Type B pancreatic cell (in vitro differentiated cells): ENCODE measurements around the gene RPL37A. TPM values are rescaled to one million over a fixed set of nuclear protein-coding genes. Genes with fewer than 3 reads are reported as not detected.
A peak's percentile ranks its signal among the peaks of the same experiment; 100 is the strongest.

Source experiments
- DNase-seq: peaks from one replicate; pipeline ENCODE4 v3.0.0; 2021; ENCODE audit warnings: mixed read lengths; ENCODE audit not compliant: unreplicated experiment; ENCODE audit errors: extremely low spot score
- H3K27ac Mint-ChIP-seq: 2 replicates; pipeline ENCODE4 v1.8.0; 2021; ENCODE audit warnings: mild to moderate bottlenecking, mixed read lengths
- H3K27me3 Mint-ChIP-seq: 2 replicates; pipeline ENCODE4 v1.8.0; 2021; ENCODE audit warnings: mixed read lengths
- H3K36me3 Mint-ChIP-seq: 2 replicates; pipeline ENCODE4 v1.8.0; 2021; ENCODE audit warnings: mixed read lengths
- H3K4me1 Mint-ChIP-seq: one replicate; pipeline ENCODE4 v1.8.0; 2021; ENCODE audit warnings: mixed read lengths; ENCODE audit not compliant: unreplicated experiment
- H3K4me3 Mint-ChIP-seq: 2 replicates; pipeline ENCODE4 v1.8.0; 2021; ENCODE audit warnings: mild to moderate bottlenecking, mixed read lengths
- H3K9me3 Mint-ChIP-seq: 2 replicates; pipeline ENCODE4 v1.8.0; 2021; ENCODE audit warnings: mixed read lengths
- CTCF ChIP-seq: fragments of 200-600 bp; sonication (generic); conservative IDR thresholded peaks from 2 replicates; pipeline ENCODE4 v1.5.0; 2021; ENCODE audit warnings: antibody characterized with exemption, mild to moderate bottlenecking
- total RNA-seq: library from RNA; stranded (reverse); gene quantifications from 2 replicates; pipeline ENCODE4 v1.2.1, GENCODE V29; 2021; ENCODE audit warnings: low replicate concordance

RPL37A gene
- total RNA-seq, 1 donor from 2014 or later = 3,098 TPM

DNA sequence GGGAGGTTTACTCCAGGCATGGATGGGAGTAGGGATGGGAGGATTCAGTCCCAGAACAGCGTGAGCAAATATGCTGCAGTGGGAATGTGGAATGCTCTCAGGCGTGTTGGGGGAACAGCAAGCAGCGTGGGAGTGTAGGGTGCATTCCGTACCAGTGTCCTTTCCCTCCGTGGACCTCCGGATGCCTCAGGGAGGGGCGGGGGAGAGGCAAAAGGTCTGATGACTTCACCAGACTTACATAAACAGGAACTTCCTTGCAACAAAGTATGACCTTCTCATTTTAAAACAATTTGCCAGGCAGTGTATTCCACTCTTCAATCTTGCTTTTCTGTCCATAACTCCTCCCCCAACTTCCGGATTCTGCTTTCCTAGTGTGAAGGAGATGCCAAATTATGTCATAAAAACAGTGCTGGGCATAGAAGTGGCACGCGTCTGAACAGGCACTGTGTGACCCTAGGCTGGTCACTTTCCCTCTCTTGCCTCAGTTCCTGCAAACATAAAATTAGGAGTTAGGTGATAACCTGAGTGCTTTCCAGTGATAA, 36.9 kb downstream of the RPL37A start:
- TF ChIP-seq CTCF = no peak
- Mint-ChIP-seq H3K27ac (peak overlapping the region; percentile 62), H3K27me3 (no peaks in the 10 kb centered on the region), H3K9me3 (no peaks in the 10 kb centered on the region), H3K4me1 (peaks cover 66% of the 10 kb centered on the region), H3K4me3 (no peak overlapping the region), H3K36me3 (no peaks in the 10 kb centered on the region)
- no peak for DNase-seq

DNA sequence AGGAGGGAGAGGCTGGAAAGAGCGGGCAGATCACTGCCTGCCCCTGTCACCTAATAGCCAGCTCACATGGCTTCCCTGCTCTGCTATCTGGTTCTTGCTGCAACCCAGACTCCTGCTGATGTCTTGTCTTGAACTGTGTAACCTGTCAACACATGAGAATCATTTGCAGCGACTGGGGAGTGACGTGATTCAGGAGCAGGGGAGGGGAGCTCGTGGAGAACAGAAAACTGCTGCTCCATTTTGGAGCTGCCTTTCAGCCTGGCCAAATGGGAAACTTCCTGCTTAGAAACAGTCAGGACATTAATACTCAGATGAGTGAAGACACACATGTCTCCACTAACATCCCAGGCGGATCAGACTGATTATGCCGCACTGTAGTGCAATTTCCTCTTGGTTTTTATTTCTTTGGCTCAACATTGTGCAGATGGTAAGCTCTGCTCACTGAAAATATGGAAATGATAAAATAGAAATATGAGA, 38.1 kb downstream of the RPL37A start:
- H3K4me1 Mint-ChIP-seq = peaks cover 72% of the 10 kb centered on the region

GRCh38 chr2:216537366-216537765, 38.7 kb downstream of the RPL37A start:
- no peaks in the 10 kb centered on the region for H3K36me3 Mint-ChIP-seq
- H3K4me1 Mint-ChIP-seq = peaks cover 66% of the 10 kb centered on the region
- no peak for TF ChIP-seq CTCF
- no peak for DNase-seq
- peaks cover 4% of the 10 kb centered on the region for H3K27me3 Mint-ChIP-seq
- H3K27ac Mint-ChIP-seq = no peak overlapping the region
- H3K9me3 Mint-ChIP-seq = no peaks in the 10 kb centered on the region
- no peak overlapping the region for H3K4me3 Mint-ChIP-seq

More for the DNA sequence above, 38.1 kb downstream of the RPL37A start:
- TF ChIP-seq CTCF = no peak
- peak overlapping the region; percentile 46 for H3K4me3 Mint-ChIP-seq
- H3K36me3 Mint-ChIP-seq = no peaks in the 10 kb centered on the region
- no peak overlapping the region for H3K27ac Mint-ChIP-seq
- no peaks in the 10 kb centered on the region for H3K9me3 Mint-ChIP-seq
- peaks cover 4% of the 10 kb centered on the region for H3K27me3 Mint-ChIP-seq
- DNase-seq = no peak

DNA sequence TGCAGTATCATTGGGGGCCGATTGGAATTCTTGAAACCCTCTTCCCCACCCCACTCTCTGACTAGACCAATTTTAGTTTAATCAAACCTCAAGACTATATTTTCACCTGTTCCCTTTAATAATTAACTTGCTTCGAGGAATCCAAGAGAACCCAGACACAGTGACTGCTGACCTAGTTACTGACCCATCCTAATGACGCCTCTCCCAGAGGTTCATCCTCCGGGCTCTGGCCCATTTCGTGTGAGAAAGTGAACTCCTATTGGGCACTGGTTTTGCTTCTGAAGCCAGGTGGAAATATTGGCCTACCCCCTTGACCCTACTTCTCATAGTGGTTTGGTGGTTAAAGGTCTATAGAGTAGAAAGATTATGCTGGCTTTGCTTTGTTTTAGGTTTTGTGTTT, 39.9 kb downstream of the RPL37A start:
- Mint-ChIP-seq H3K27me3 (peaks cover 4% of the 10 kb centered on the region), H3K4me1 (peaks cover 58% of the 10 kb centered on the region), H3K9me3 (peaks cover 4% of the 10 kb centered on the region), H3K36me3 (no peaks in the 10 kb centered on the region), H3K27ac (no peak overlapping the region), H3K4me3 (no peak overlapping the region)
- DNase-seq = no peak
- no peak for TF ChIP-seq CTCF

- Mint-ChIP-seq H3K27ac (no peak overlapping the region), H3K27me3 (peaks cover 4% of the 10 kb centered on the region), H3K9me3 (peaks cover 4% of the 10 kb centered on the region), H3K4me1 (peaks cover 53% of the 10 kb centered on the region), H3K36me3 (no peaks in the 10 kb centered on the region), H3K4me3 (no peak overlapping the region)
- no peak for TF ChIP-seq CTCF
- no peak for DNase-seq
Observed at GRCh38 chr2:216539120-216539519, 40.5 kb downstream of the RPL37A start.
